Omental fat pad (tissue), 4 donors: ENCODE data around the gene KIF4A. TPM values are rescaled to one million over a fixed set of nuclear protein-coding genes. Genes with fewer than 3 reads are reported as not detected.
"Not testable (repeated sequence)": the region's sequence is repeated elsewhere in the genome, so short reads cannot be mapped to it uniquely, and the experiment has no call there.

Experiments
- ATAC-seq: fragments of 150-250 bp; one replicate; pipeline ENCODE4 v1.9.1; 2016; ENCODE audit warnings: mild to moderate bottlenecking, moderate library complexity; ENCODE audit not compliant: low FRiP score
- DNase-seq: peaks from one replicate; pipeline ENCODE4 v3.0.0-alpha.2; 2019; ENCODE audit warnings: low spot score
- CTCF ChIP-seq, 3 donors: fragments of 450-650 bp; IDR thresholded peaks; one replicate each; pipeline ENCODE4 v1.5.1; 2016 to 2017; ENCODE audit warnings: antibody characterized with exemption in 3 of 3, mild to moderate bottlenecking in 3 of 3, moderate library complexity in 2 of 3
- total RNA-seq, 4 donors: library from RNA; depleted of rRNA; stranded (reverse); fragments of >200 nt; gene quantifications; one replicate each; pipeline ENCODE4 v1.1.0, GENCODE V29; 2016

The KIF4A gene
- total RNA-seq, 4 donors from 2014 or later: 0.09 to 1.2 (median 0.32) TPM; not detected in 1

- ATAC-seq: no peak
- TF ChIP-seq CTCF (IDR thresholded peaks at IDR 0.05): no peak
- no peak for DNase-seq
Measured at GRCh38 chrX:70352496-70352895, 62.6 kb downstream of the KIF4A start.

- DNase-seq (no peak), ATAC-seq (no peak)
- no peak for TF ChIP-seq CTCF (IDR thresholded peaks at IDR 0.05)
Measured at GRCh38 chrX:70353514-70353913, 63.6 kb downstream of the KIF4A start.

- TF ChIP-seq CTCF (IDR thresholded peaks at IDR 0.05): no peak
- ATAC-seq (no peak), DNase-seq (no peak)
Measured at GRCh38 chrX:70354716-70355115, 64.8 kb downstream of the KIF4A start.

GRCh38 chrX:70359458-70359857 is 69.6 kb downstream of the KIF4A start:
- DNase-seq (no peak), ATAC-seq (no peak)
- TF ChIP-seq CTCF (IDR thresholded peaks at IDR 0.05): no peak

- ATAC-seq (no peak), DNase-seq (no peak)
- TF ChIP-seq CTCF (IDR thresholded peaks at IDR 0.05): no peak
Measured at GRCh38 chrX:70360366-70360765, 70.5 kb downstream of the KIF4A start.

GRCh38 chrX:70368731-70369130 is 78.8 kb downstream of the KIF4A start:
- not testable (repeated sequence) for ATAC-seq, DNase-seq

GRCh38 chrX:70386235-70386634 is 96.3 kb downstream of the KIF4A start:
- TF ChIP-seq CTCF (IDR thresholded peaks at IDR 0.05): no peak
- ATAC-seq (no peak), DNase-seq (no peak)

- ATAC-seq (no peak), DNase-seq (no peak)
- TF ChIP-seq CTCF (IDR thresholded peaks at IDR 0.05): no peak
Measured at GRCh38 chrX:70398899-70399298, 109.0 kb downstream of the KIF4A start.

GRCh38 chrX:70400181-70400580 is 110.3 kb downstream of the KIF4A start:
- not testable (repeated sequence) for ATAC-seq, DNase-seq
